ENCODE data around the gene MCM9.

Gene MCM9

GRCh38 chr6:118932421-118932820, 2.5 kb downstream of the MCM9 start:
- H3K36me3 ChIP-seq (ENCODE audit: control insufficient read depth, insufficient read depth, low read length): no peaks in the 10 kb centered on the region
- no peaks in the 10 kb centered on the region for H3K27me3 ChIP-seq (replicated peaks; ENCODE audit: control insufficient read depth, insufficient read depth, low read length)
- no peak for TF ChIP-seq CTCF (IDR thresholded peaks at IDR 0.05; ENCODE audit: insufficient read depth, low read length, poor library complexity, severe bottlenecking)
- no peak overlapping the region for H3K4me3 ChIP-seq (replicated peaks; ENCODE audit: low read depth, low read length)
- no peak for DNase-seq (ENCODE audit: extremely low read depth, insufficient read length)

- TF ChIP-seq CTCF (IDR thresholded peaks at IDR 0.05; ENCODE audit: insufficient read depth, low read length, poor library complexity, severe bottlenecking): no peak
- no peaks in the 10 kb centered on the region for H3K27me3 ChIP-seq (replicated peaks; ENCODE audit: control insufficient read depth, insufficient read depth, low read length)
- no peaks in the 10 kb centered on the region for H3K36me3 ChIP-seq (ENCODE audit: control insufficient read depth, insufficient read depth, low read length)
- no peak for DNase-seq (ENCODE audit: extremely low read depth, insufficient read length)
- no peak overlapping the region for H3K4me3 ChIP-seq (replicated peaks; ENCODE audit: low read depth, low read length)
Observed at GRCh38 chr6:118931436-118931835, 3.5 kb downstream of the MCM9 start.

- no peak for TF ChIP-seq CTCF (IDR thresholded peaks at IDR 0.05; ENCODE audit: insufficient read depth, low read length, poor library complexity, severe bottlenecking)
Observed at GRCh38 chr6:118930680-118931079, 4.3 kb downstream of the MCM9 start.

GRCh38 chr6:118923035-118923434, 11.9 kb downstream of the MCM9 start:
- no peak for TF ChIP-seq CTCF (IDR thresholded peaks at IDR 0.05; ENCODE audit: insufficient read depth, low read length, poor library complexity, severe bottlenecking)
- no peak overlapping the region for H3K4me3 ChIP-seq (replicated peaks; ENCODE audit: low read depth, low read length)
- no peak for DNase-seq (ENCODE audit: extremely low read depth, insufficient read length)
- no peaks in the 10 kb centered on the region for H3K27me3 ChIP-seq (replicated peaks; ENCODE audit: control insufficient read depth, insufficient read depth, low read length)
- peaks cover 3% of the 10 kb centered on the region for H3K36me3 ChIP-seq (ENCODE audit: control insufficient read depth, insufficient read depth, low read length)

More at GRCh38 chr6:118930680-118931079, 4.3 kb downstream of the MCM9 start:
- H3K4me3 ChIP-seq (replicated peaks; ENCODE audit: low read depth, low read length): no peak overlapping the region
- no peaks in the 10 kb centered on the region for H3K36me3 ChIP-seq (ENCODE audit: control insufficient read depth, insufficient read depth, low read length)
- H3K27me3 ChIP-seq (replicated peaks; ENCODE audit: control insufficient read depth, insufficient read depth, low read length): no peaks in the 10 kb centered on the region
- no peak for DNase-seq (ENCODE audit: extremely low read depth, insufficient read length)

- H3K27me3 ChIP-seq (replicated peaks; ENCODE audit: control insufficient read depth, insufficient read depth, low read length): no peaks in the 10 kb centered on the region
- no peak for TF ChIP-seq CTCF (IDR thresholded peaks at IDR 0.05; ENCODE audit: insufficient read depth, low read length, poor library complexity, severe bottlenecking)
- peaks cover 3% of the 10 kb centered on the region for H3K36me3 ChIP-seq (ENCODE audit: control insufficient read depth, insufficient read depth, low read length)
- no peak for DNase-seq (ENCODE audit: extremely low read depth, insufficient read length)
- H3K4me3 ChIP-seq (replicated peaks; ENCODE audit: low read depth, low read length): no peak overlapping the region
Observed at GRCh38 chr6:118921084-118921483, 13.9 kb downstream of the MCM9 start.

GRCh38 chr6:118918329-118918725, 16.6 kb downstream of the MCM9 start:
- Histone ChIP-seq H3K4me3 (replicated peaks; ENCODE audit: low read depth, low read length) (no peak overlapping the region), H3K36me3 (ENCODE audit: control insufficient read depth, insufficient read depth, low read length) (peaks cover 6% of the 10 kb centered on the region), H3K27me3 (replicated peaks; ENCODE audit: control insufficient read depth, insufficient read depth, low read length) (no peaks in the 10 kb centered on the region)
- no peak for TF ChIP-seq CTCF (IDR thresholded peaks at IDR 0.05; ENCODE audit: insufficient read depth, low read length, poor library complexity, severe bottlenecking)
- DNase-seq (ENCODE audit: extremely low read depth, insufficient read length): no peak
